IPS-20b (cell line): ENCODE data around the gene CD151.

ENCODE experiments used
- H3K27ac ChIP-seq: one replicate; pipeline ENCODE4 v1.5.1; 2013; ENCODE audit warnings: low read length
- H3K27me3 ChIP-seq: 2 replicates; pipeline ENCODE4 v1.6.1; 2013; ENCODE audit warnings: mild to moderate bottlenecking, low read length, inconsistent platforms; ENCODE audit not compliant: insufficient read depth
- H3K36me3 ChIP-seq: 2 replicates; pipeline ENCODE4 v1.6.1; 2013; ENCODE audit warnings: low read depth, mild to moderate bottlenecking, inconsistent platforms, low read length, moderate library complexity; ENCODE audit not compliant: insufficient read depth
- H3K4me1 ChIP-seq: 2 replicates; pipeline ENCODE4 v1.6.1; 2013; ENCODE audit warnings: mild to moderate bottlenecking, control low read depth, inconsistent platforms, low read length, moderate library complexity; ENCODE audit not compliant: insufficient read depth
- H3K4me3 ChIP-seq: 2 replicates; pipeline ENCODE4 v1.5.1; 2013; ENCODE audit warnings: mild to moderate bottlenecking, low read length, inconsistent platforms
- H3K9ac ChIP-seq: 2 replicates; pipeline ENCODE4 v1.6.1; 2013; ENCODE audit warnings: low read depth, mild to moderate bottlenecking, inconsistent platforms, low read length, moderate library complexity
- H3K9me3 ChIP-seq: 2 replicates; pipeline ENCODE4 v1.6.1; 2013; ENCODE audit warnings: mild to moderate bottlenecking, low read depth, low read length, inconsistent platforms; ENCODE audit not compliant: insufficient read depth

CD151 gene

DNA sequence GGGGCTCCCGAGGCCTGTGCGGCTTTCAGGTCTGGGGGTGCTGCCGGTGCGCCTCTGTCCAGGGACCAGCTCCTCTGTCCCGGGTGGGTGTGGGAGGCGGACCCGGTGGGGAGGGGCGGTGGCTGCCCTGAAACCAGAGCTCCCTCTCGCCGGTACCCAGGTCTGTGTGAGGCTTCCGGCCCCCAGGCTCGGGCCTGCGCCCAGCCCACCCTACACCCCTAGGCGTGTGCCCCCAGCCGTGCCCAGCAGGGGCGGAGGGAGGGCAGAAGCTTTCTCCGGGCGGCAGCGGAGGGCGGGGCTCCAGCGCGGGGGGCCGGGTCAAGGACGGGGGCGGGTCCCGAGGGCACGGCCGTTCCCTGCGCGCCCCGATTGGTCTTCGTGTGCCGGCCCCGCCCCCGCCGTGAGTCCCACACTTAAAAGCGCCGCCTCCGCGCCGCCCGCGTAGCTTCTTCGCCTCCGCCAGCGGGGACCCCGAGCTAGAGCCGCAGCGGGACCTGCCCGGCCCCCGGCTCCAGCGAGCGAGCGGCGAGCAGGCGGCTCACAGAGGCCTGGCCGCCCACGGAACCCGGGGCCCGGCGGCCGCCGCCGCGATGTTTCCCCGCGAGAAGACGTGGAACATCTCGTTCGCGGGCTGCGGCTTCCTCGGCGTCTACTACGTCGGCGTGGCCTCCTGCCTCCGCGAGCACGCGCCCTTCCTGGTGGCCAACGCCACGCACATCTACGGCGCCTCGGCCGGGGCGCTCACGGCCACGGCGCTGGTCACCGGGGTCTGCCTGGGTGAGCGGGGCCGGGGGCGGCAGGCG, 13.4 kb upstream of the CD151 start:
- Histone ChIP-seq H3K27me3 (no peaks in the 10 kb centered on the region), H3K4me3 (peak overlapping the region; percentile 74), H3K4me1 (no peaks in the 10 kb centered on the region; the same call in 1 of the 2 replicates)

DNA sequence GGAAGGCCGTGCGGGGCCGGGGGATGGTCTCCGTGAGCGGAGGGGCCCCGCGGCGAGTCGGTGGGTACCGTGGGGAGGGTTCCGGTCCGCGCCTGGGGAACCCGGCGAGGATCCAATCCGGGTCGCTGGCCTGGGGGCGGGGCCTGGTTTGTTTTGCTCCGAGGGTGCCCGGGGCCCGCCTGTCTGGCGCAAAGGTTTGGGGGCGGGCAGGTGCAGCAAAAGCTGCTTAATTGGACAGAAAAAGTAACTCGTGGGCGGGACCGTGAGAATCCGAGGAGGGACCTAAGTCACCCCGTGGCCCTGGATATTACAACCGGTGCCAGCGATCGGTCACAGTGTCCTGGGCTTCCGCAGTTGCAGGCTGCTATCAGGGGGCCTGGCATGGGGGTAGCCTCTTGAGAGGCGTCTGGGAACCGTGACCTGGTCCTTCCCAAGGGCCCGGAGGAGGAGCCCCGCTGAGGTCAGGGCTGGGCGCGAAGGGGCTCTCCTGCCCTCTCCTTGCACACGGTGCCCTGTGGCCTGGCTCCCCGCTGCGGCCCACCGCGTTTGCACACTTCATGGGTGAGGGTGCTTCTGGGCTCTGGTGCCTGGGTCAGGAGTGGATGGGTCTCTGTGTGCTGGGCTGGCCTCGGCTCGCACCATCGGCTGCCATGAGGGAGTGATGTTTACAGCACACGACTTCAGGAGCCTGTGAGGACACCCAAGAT, 12.7 kb upstream of the CD151 start:
- H3K36me3 ChIP-seq, result peaks cover 6% of the 10 kb centered on the region
- no peaks in the 10 kb centered on the region; the same call in 1 of the 2 replicates for H3K27me3 ChIP-seq
- peak overlapping the region; percentile 74 for H3K4me3 ChIP-seq
- peak overlapping the region; percentile 59; the same call in 1 of the 2 replicates for H3K9ac ChIP-seq
- no peaks in the 10 kb centered on the region; the same call in 1 of the 2 replicates for H3K4me1 ChIP-seq
- H3K9me3 ChIP-seq, result no peaks in the 10 kb centered on the region
- H3K27ac ChIP-seq, result no peak overlapping the region

More for the DNA sequence above, 13.4 kb upstream of the CD151 start:
- H3K27ac ChIP-seq, result no peak overlapping the region
- H3K9ac ChIP-seq, result peak overlapping the region; percentile 51; the same call in 1 of the 2 replicates
- no peaks in the 10 kb centered on the region for H3K9me3 ChIP-seq
- peaks cover 8% of the 10 kb centered on the region for H3K36me3 ChIP-seq

DNA sequence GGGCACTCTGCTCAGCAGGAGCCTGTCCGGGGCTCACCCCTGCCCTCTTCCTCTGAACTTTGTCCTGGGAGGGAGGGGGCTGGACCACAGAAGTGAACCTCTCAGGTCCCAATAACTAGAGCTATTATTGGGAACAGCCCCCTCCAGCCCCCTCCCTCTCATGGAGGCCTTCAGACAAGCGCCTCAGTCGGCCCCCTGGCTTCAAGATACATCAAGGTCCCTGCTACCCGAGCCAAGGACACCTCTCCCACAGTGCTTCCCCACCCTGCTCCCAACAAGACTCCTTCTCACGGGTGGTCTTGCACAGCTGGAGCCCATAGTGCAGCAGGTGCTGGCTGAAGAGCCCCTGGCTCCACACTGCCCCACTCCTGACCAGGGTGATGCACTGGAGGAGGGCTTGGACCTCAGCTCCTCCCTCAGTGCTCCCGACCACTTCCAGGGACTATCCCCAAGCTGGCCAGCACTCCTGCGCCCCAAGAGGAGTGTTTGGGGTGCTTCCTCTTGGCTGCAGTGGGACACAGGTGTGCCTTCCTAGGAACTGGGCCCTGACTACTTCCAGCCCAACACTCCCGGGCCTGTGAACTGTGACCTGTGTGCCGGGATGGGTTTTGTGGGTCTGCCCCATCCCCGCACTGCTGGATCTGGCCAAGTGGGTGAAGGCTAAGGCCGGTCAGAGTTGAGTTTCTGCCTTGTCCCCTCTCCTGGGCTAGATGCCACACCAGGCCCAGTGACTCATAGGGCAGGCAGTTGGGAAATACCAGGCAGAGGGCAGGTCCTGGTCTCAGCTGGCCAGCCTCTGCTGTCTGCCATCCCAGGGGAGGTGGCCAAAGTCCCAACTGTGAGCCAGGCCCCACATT, 11.9 kb upstream of the CD151 start:
- Histone ChIP-seq H3K27ac (no peak overlapping the region), H3K27me3 (peaks cover 7% of the 10 kb centered on the region; the same call in 1 of the 2 replicates), H3K9me3 (no peaks in the 10 kb centered on the region), H3K36me3 (peaks cover 8% of the 10 kb centered on the region), H3K4me1 (no peaks in the 10 kb centered on the region; the same call in 1 of the 2 replicates), H3K9ac (peak overlapping the region; percentile 59; the same call in 1 of the 2 replicates), H3K4me3 (peak overlapping the region; percentile 74; the same call in 1 of the 2 replicates)

DNA sequence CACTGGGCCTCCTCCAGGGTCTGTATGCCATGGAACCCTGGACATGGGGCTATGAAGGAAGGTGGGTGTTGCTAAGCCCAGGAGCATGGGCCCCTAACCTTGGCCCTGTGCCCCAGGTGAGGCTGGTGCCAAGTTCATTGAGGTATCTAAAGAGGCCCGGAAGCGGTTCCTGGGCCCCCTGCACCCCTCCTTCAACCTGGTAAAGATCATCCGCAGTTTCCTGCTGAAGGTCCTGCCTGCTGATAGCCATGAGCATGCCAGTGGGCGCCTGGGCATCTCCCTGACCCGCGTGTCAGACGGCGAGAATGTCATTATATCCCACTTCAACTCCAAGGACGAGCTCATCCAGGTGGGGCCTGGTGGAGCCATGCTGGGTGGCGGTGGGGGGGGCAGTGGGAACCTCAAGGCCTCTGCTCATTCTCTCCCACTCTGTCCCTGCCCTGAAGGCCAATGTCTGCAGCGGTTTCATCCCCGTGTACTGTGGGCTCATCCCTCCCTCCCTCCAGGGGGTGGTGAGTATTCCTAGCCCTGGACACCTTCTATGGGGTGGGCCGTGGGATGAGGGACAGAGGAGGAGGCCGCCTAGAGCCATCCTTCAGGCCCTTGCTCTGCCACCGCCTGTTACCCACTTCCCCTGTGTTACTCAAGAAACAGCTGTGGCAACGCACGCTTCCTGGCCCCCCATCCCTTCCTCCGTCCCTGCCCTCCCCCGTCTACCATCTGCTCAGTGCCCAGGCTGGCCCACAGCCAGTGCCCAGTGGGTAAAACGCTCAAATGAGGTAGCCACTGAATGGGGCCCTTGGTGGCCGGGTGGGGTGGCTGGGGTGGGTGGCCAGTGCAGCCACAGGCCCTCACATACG, 11.0 kb upstream of the CD151 start:
- no peaks in the 10 kb centered on the region; the same call in 1 of the 2 replicates for H3K4me1 ChIP-seq
- H3K27me3 ChIP-seq, result peaks cover 15% of the 10 kb centered on the region
- no peak overlapping the region for H3K4me3 ChIP-seq
- H3K36me3 ChIP-seq, result peaks cover 8% of the 10 kb centered on the region
- no peaks in the 10 kb centered on the region for H3K9me3 ChIP-seq
- no peak overlapping the region for H3K27ac ChIP-seq
- no peak overlapping the region for H3K9ac ChIP-seq

DNA sequence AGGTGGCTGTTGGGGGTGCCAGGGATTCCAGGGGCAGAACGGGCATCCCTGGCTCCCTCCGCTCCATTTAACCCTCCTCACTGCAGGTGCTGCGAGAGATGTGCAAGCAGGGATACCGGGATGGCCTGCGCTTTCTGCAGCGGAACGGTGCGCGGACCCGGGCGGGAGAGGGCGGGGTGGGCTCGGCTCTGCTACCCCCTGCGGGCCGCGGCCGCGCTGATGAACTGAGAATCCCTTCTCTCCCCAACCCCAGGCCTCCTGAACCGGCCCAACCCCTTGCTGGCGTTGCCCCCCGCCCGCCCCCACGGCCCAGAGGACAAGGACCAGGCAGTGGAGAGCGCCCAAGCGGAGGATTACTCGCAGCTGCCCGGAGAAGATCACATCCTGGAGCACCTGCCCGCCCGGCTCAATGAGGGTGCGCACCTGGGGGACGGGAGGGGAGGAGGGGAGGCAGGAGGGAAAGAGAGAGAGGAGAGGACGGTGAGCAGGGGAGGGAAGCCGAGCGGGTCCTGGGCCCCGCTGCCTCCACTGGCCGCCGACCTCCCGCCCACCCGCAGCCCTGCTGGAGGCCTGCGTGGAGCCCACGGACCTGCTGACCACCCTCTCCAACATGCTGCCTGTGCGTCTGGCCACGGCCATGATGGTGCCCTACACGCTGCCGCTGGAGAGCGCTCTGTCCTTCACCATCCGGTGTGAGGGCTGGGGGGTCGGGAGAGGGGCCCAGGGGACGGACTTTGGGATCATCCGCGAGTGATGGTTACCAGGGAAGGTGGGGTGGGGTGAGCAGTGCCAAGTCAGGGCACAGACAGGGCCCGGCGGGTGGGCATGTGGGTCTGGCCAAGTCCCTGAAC, 9.1 kb upstream of the CD151 start:
- Histone ChIP-seq H3K27ac (no peak overlapping the region), H3K9ac (no peak overlapping the region), H3K36me3 (peaks cover 8% of the 10 kb centered on the region), H3K4me3 (no peak overlapping the region), H3K4me1 (peaks cover 8% of the 10 kb centered on the region; the same call in 1 of the 2 replicates), H3K27me3 (peaks cover 33% of the 10 kb centered on the region), H3K9me3 (no peaks in the 10 kb centered on the region)

DNA sequence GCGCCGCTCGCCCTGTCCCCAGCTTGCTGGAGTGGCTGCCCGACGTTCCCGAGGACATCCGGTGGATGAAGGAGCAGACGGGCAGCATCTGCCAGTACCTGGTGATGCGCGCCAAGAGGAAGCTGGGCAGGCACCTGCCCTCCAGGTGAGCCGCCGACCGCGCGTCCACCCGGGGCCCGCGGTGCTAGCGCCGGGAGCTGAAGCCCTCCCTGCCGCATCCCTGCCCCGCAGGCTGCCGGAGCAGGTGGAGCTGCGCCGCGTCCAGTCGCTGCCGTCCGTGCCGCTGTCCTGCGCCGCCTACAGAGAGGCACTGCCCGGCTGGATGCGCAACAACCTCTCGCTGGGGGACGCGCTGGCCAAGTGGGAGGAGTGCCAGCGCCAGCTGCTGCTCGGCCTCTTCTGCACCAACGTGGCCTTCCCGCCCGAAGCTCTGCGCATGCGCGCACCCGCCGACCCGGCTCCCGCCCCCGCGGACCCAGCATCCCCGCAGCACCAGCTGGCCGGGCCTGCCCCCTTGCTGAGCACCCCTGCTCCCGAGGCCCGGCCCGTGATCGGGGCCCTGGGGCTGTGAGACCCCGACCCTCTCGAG, 8.4 kb upstream of the CD151 start:
- Histone ChIP-seq H3K9me3 (no peaks in the 10 kb centered on the region), H3K4me1 (peaks cover 15% of the 10 kb centered on the region; the same call in 1 of the 2 replicates), H3K9ac (no peak overlapping the region), H3K27ac (no peak overlapping the region), H3K4me3 (no peak overlapping the region), H3K27me3 (peaks cover 41% of the 10 kb centered on the region), H3K36me3 (peaks cover 8% of the 10 kb centered on the region)

DNA sequence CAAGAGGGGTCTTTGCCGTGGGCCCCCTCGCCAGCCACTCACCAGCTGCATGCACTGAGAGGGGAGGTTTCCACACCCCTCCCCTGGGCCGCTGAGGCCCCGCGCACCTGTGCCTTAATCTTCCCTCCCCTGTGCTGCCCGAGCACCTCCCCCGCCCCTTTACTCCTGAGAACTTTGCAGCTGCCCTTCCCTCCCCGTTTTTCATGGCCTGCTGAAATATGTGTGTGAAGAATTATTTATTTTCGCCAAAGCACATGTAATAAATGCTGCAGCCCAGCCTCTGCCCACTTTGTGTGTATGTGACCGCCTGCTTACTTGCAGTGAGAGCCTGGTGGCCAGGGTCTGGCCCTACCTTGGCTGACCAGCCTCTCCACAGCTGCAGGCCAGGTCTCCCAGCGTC, 7.8 kb upstream of the CD151 start:
- Histone ChIP-seq H3K27me3 (peaks cover 46% of the 10 kb centered on the region), H3K4me3 (no peak overlapping the region), H3K36me3 (peaks cover 8% of the 10 kb centered on the region), H3K4me1 (peaks cover 15% of the 10 kb centered on the region; the same call in 1 of the 2 replicates), H3K9ac (no peak overlapping the region), H3K9me3 (no peaks in the 10 kb centered on the region), H3K27ac (no peak overlapping the region)

DNA sequence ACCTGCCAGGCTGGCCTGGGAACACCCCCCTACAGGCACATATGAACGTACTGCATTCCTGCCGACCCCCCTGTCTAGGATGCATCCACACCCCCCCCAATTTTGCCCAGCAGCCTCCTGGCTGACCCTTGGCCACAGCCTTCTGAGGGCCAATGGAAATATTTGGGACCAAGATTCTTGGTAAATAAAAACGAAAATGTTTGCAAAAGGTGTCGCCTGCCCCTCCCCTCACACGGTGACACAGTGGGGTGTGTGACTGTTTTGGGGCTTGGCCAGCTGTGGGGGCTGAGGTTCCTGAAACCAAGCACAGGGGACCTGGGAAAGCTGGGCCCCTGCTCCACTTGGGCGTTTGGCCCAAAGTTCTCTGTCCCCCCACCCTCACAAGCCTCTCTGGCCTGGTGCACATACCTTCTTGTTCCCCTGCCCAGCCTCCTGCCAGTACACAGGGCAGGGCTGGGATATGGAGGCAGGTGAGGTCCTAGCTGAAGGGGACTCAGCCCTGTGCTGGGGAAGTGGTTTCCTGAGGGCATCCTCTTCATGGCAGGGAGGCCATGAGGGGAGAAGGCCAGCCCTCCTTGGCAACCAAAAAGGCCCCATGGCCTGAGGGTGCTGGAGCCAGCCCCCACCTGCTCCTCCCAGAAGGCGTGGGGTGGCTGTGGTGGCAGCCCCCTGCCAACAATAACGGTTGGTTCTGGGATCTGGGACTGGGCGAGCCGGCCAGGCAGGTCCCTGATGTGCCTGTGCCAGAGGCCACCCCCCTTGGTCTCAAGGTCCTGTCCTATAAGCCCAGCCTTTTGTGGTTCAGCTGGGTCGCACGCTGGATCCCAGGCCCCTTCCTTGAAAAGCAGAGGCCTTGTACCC, 7.2 kb upstream of the CD151 start:
- H3K27ac ChIP-seq, result no peak overlapping the region
- no peak overlapping the region for H3K9ac ChIP-seq
- peaks cover 8% of the 10 kb centered on the region for H3K36me3 ChIP-seq
- H3K4me1 ChIP-seq, result peaks cover 15% of the 10 kb centered on the region; the same call in 1 of the 2 replicates
- no peaks in the 10 kb centered on the region for H3K9me3 ChIP-seq
- no peak overlapping the region for H3K4me3 ChIP-seq
- peaks cover 53% of the 10 kb centered on the region for H3K27me3 ChIP-seq

DNA sequence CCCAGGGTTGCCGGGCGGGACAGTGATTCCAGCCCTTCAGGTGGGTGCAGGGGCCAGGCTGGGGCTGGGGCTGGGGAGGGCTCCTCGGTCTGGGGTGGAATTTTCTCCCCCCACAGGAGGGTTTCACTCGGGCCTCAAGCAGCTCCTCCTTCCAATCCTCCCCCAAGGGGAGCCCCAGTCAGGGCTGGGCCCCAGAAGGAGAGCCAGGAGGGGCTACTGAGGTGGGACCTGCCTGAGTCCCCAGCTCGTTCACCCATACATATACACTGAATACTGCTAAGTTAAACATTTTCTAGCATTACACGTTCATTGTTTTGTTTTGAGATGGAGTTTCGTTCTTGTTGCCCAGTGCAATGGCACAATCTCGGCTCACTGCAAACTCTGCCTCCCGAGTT, 6.5 kb upstream of the CD151 start:
- peaks cover 15% of the 10 kb centered on the region for H3K4me1 ChIP-seq
- H3K4me3 ChIP-seq, result no peak overlapping the region
- H3K27ac ChIP-seq, result no peak overlapping the region
- H3K9ac ChIP-seq, result no peak overlapping the region
- H3K36me3 ChIP-seq, result peaks cover 8% of the 10 kb centered on the region
- H3K9me3 ChIP-seq, result no peaks in the 10 kb centered on the region
- peaks cover 59% of the 10 kb centered on the region for H3K27me3 ChIP-seq
